Small intestine (tissue), 16 donors: Measurements from ENCODE around the gene SLC25A23. TPM values are rescaled to one million over a fixed set of nuclear protein-coding genes. Genes with fewer than 3 reads are reported as not detected.
"Not testable (repeated sequence)": the region's sequence is repeated elsewhere in the genome, so short reads cannot be mapped to it uniquely, and the experiment has no call there.

ENCODE experiments used
- DNase-seq, 2 donors: peaks; one replicate each; pipeline versions ENCODE4 v3.0.0 to v3.0.0-alpha.2; 2013
- FAIRE-seq: peaks from 2 replicates; lab custom pipeline; 2012; peaks lifted over from hg19 to GRCh38; lab: Jason Lieb, UNC
- H3K27ac ChIP-seq, 3 donors: one replicate each; pipeline ENCODE4 v1.5.1; 2013; ENCODE audit warnings: low read length in 2 of 3, mild to moderate bottlenecking in 2 of 3, control low read depth in 1 of 3, inconsistent platforms in 1 of 3, low read depth in 1 of 3, moderate library complexity in 1 of 3
- H3K27me3 ChIP-seq, 3 donors: one replicate each; pipeline ENCODE4 v1.6.1; 2013; ENCODE audit warnings: low read length in 3 of 3, inconsistent platforms in 1 of 3; ENCODE audit not compliant: control insufficient read depth in 3 of 3, insufficient read depth in 3 of 3
- H3K36me3 ChIP-seq, 3 donors: one replicate each; pipeline ENCODE4 v1.6.1; 2013; ENCODE audit warnings: low read length in 3 of 3, inconsistent platforms in 1 of 3, low read depth in 1 of 3, mild to moderate bottlenecking in 1 of 3, moderate library complexity in 1 of 3; ENCODE audit not compliant: control insufficient read depth in 3 of 3, insufficient read depth in 2 of 3
- H3K4me1 ChIP-seq, 3 donors: one replicate each; pipeline ENCODE4 v1.6.1; 2013; ENCODE audit warnings: low read length in 2 of 3, inconsistent platforms in 1 of 3, low read depth in 1 of 3, mild to moderate bottlenecking in 1 of 3, moderate library complexity in 1 of 3; ENCODE audit not compliant: control insufficient read depth in 3 of 3, insufficient read depth in 2 of 3
- H3K4me3 ChIP-seq, 3 donors: one replicate each; pipeline ENCODE4 v1.5.1; 2013; ENCODE audit warnings: low read length in 3 of 3, control low read depth in 1 of 3, inconsistent platforms in 1 of 3, low read depth in 1 of 3, mild to moderate bottlenecking in 1 of 3, moderate library complexity in 1 of 3
- H3K9me3 ChIP-seq, 2 donors: one replicate each; pipeline ENCODE4 v1.6.1; 2013; ENCODE audit warnings: low read depth in 1 of 2, low read length in 1 of 2; ENCODE audit not compliant: control insufficient read depth in 2 of 2, insufficient read depth in 1 of 2
- WGBS, 3 donors: extraction: QIAGEN DNeasy Blood & Tissue Kit; methylation state at CpG; one replicate each; pipeline ENCODE4 v1.1.7; 2013; 5-methylcytosine and 5-hydroxymethylcytosine counted together
- long read RNA-seq, 10 donors: transcript quantifications; one replicate each; lab custom pipeline, GENCODE V29; 2026
- polyA plus RNA-seq, 4 donors: library from polyadenylated mRNA; stranded (reverse) in 3 of 4; unstranded in 1 of 4; fragments of 200-250 nt in 3 of 4; fragments of 120-200 nt in 1 of 4; gene quantifications; one replicate each; pipeline versions ENCODE4 v1.2.1 to v1.2.3, GENCODE V29; 2013
- donor health status: healthy with polysubstance abuse.
- donor health status: control.
- donor health status: control.
- donor health status: Bipolar disorder and iron deficiency.
- donor health status: healthy.

SLC25A23 gene
- 10 to 100 TPM; 24.1 to 87.0 (median 49.9) TPM for polyA plus RNA-seq
- long read RNA-seq, donor 1 = 0 reads
- long read RNA-seq, donor 2, partial matches to known transcripts = 0 of 2 reads
- long read RNA-seq, donor 2, other reads (novel, unspliced or antisense) = 0 of 2 reads
- long read RNA-seq, donor 3, partial matches to known transcripts = 33 of 38 reads
- long read RNA-seq, donor 3, other reads (novel, unspliced or antisense) = 0 of 38 reads
- long read RNA-seq, donor 4 = 0 reads
- long read RNA-seq, donor 5, partial matches to known transcripts = 0 of 3 reads
- long read RNA-seq, donor 5, other reads (novel, unspliced or antisense) = 0 of 3 reads
- long read RNA-seq, donor 6, partial matches to known transcripts = 0 of 5 reads
- long read RNA-seq, donor 6, other reads (novel, unspliced or antisense) = 0 of 5 reads
- long read RNA-seq, donor 7, transcript SLC25A23-202 (10 exons, 3,425 nt) = major isoform, 20 of 124 reads
- long read RNA-seq, donor 7, partial matches to known transcripts = 97 of 124 reads
- long read RNA-seq, donor 7, other reads (novel, unspliced or antisense) = 0 of 124 reads
- long read RNA-seq, donor 8 = 0 reads
- long read RNA-seq, donor 9, partial matches to known transcripts = 0 of 1 reads
- long read RNA-seq, donor 9, other reads (novel, unspliced or antisense) = 0 of 1 reads
- long read RNA-seq, donor 10, transcript SLC25A23-202 (10 exons, 3,425 nt) = major isoform, 6 of 8 reads
- long read RNA-seq, donor 10, partial matches to known transcripts = 0 of 8 reads
- long read RNA-seq, donor 10, other reads (novel, unspliced or antisense) = 0 of 8 reads

- H3K9me3 ChIP-seq = peaks cover 0 to 5% of the 10 kb centered on the region in 2 donors
- DNase-seq (peak; percentile 78 to 85), FAIRE-seq (no peak)
- peaks cover 0 to 7% (median 0%) of the 10 kb centered on the region in 3 donors for H3K27me3 ChIP-seq
- peaks cover 0 to 8% (median 0%) of the 10 kb centered on the region in 3 donors for H3K4me1 ChIP-seq
- peaks cover 6 to 18% (median 7%) of the 10 kb centered on the region in 3 donors for H3K36me3 ChIP-seq
- peak within 1 kb of the TSS; percentile 57 to 92 (median 83) for H3K4me3 ChIP-seq
- WGBS, 3 donors = 2 to 5% (median 3%) methylated on average over 25 to 70 of the region's 70 CpGs
- peak within 1 kb of the TSS; percentile 85 to 95 (median 93) for H3K27ac ChIP-seq
Measured at GRCh38 chr19:6459262-6460098, at the start of gene SLC25A23. Gene SLC25A23, minus strand, starts transcription at chr19:6459792. Its CDS starts 164 bp downstream, at chr19:6459628.

DNA sequence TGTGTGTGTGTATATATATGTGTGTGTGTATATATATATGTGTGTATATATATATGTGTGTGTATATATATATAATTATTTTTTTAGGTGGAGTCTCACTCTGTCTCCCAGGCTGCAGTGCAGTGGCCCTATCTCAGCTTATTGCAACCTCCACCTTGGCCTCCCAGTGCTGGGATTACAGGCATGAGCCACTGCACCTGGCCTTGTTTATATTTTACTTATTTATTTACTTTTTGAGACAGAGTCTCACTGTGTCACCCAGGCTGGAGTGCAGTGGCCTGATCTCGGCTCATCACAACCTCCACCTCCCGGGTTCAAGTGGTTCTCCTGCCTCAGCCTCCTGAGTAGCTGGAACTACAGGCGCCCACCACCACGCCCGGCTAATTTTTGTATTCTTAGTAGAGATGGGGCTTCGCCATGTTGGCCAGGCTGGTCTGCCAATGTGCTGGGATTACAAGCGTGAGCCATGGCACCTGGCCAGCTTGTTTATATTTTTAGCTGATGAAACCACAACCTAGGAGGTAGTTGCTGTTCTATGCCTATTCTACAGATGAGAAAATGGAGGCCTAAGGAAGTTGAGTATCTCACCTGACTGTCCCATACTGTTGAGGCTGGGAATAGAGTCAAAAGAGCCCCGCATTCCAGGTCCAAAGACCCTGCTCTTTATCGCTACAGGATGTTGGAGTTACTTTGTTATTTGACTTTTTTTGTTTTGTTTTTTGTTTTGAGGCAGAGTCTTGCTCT is 48.6 kb upstream of the SLC25A23 start:
- not testable (repeated sequence) for H3K36me3 ChIP-seq, H3K4me1 ChIP-seq, H3K27ac ChIP-seq, H3K9me3 ChIP-seq, DNase-seq, H3K27me3 ChIP-seq, H3K4me3 ChIP-seq, FAIRE-seq
- WGBS, 3 donors = 73 to 83% (median 80%) methylated on average over 9 of the region's 9 CpGs

- Histone ChIP-seq H3K27me3 (peaks cover 2 to 37% (median 12%) of the 10 kb centered on the region in 3 donors), H3K4me1 (no peaks in the 10 kb centered on the region), H3K9me3 (no peaks in the 10 kb centered on the region), H3K36me3 (no peaks in the 10 kb centered on the region), H3K4me3 (no peak overlapping the region), H3K27ac (no peak overlapping the region)
- no peak for DNase-seq
- no peak for FAIRE-seq
- WGBS, 3 donors = 70 to 78% (median 70%) methylated on average over 9 of the region's 9 CpGs
Measured at GRCh38 chr19:6503407-6504201, 44.0 kb upstream of the SLC25A23 start.

GRCh38 chr19:6501740-6502648 is 42.4 kb upstream of the SLC25A23 start, which contains the start of gene TUBB4A:
Gene TUBB4A, minus strand, starts transcription at chr19:6502309. Its CDS starts 97 bp downstream, at chr19:6502212.
- Histone ChIP-seq H3K4me1 (no peaks in the 10 kb centered on the region), H3K27ac (no peak within 1 kb of the TSS), H3K4me3 (peak within 1 kb of the TSS; percentile 13 to 40 (median 22)), H3K27me3 (peaks cover 2 to 37% (median 12%) of the 10 kb centered on the region in 3 donors), H3K36me3 (no peaks in the 10 kb centered on the region), H3K9me3 (no peaks in the 10 kb centered on the region)
- no peak for FAIRE-seq
- WGBS, 3 donors = 2% methylated on average over 35 to 71 of the region's 71 CpGs
- DNase-seq = no peak

- Histone ChIP-seq H3K27ac (no peak overlapping the region), H3K4me1 (no peaks in the 10 kb centered on the region), H3K36me3 (no peaks in the 10 kb centered on the region), H3K27me3 (peaks cover 2 to 37% (median 12%) of the 10 kb centered on the region in 3 donors), H3K4me3 (no peak overlapping the region), H3K9me3 (no peaks in the 10 kb centered on the region)
- no peak for DNase-seq
- no peak for FAIRE-seq
- 57 to 69% (median 64%) methylated on average over 24 of the region's 24 CpGs for WGBS, 3 donors
Measured at GRCh38 chr19:6500837-6501739, 41.5 kb upstream of the SLC25A23 start.

DNA sequence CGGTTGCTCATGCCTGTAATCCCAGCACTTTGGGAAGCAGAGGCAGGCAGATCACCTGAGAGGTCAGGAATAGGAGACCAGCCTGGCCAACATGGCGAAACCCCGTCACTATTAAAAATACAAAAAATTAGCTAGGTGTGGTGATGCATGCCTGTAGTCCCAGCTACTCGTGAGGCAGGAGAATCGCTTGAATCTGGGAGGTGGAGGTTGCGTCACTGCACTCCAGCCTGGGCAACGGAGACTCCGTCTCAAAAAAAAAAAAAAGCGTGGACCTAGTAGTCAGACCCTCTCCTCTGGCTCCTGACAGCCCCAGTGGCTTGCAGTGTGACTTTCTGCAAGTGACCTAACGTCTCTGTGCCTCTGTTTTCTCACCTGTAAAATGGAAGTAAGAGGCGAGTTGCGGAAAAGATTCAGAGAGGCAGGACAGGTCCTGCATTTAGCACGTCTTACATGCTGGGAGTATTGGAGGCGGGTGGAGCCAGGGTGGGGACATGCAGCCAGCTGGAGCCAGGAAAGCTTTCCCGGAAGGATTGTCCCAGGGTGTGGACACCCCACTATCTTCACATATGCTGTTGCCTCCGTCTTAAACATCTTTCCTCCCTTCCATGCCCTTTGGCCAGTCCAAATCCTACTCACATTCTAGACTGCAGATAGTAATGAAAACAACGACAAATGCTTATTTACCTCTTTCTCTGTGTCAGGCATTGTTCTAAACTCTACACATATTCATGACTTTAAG is 39.6 kb upstream of the SLC25A23 start:
- Histone ChIP-seq H3K27ac (no peak overlapping the region), H3K4me3 (no peak overlapping the region), H3K36me3 (no peaks in the 10 kb centered on the region), H3K4me1 (no peaks in the 10 kb centered on the region), H3K9me3 (no peaks in the 10 kb centered on the region), H3K27me3 (peaks cover 2 to 37% (median 12%) of the 10 kb centered on the region in 3 donors)
- no peak for FAIRE-seq
- WGBS, 3 donors = 50 to 69% (median 66%) methylated on average over 17 of the region's 17 CpGs
- DNase-seq = no peak
